SK-N-SH (cell line): Measurements from ENCODE around the gene RBMS3.

Experiments used
- CTCF ChIP-seq: fragments of 200-600 bp; sonication (generic); IDR thresholded peaks from 2 replicates; pipeline ENCODE4 v1.6.1; 2017; ENCODE audit warnings: antibody characterized with exemption, mild to moderate bottlenecking, moderate library complexity
- POLR2AphosphoS5 ChIP-seq: IDR thresholded peaks from 2 replicates; pipeline ENCODE4 v1.6.1; 2012; ENCODE audit warnings: low read depth, low read length

GRCh38 chr3:29695201-29695600, 414.3 kb downstream of the RBMS3 start:
- no peak for TF ChIP-seq CTCF
- TF ChIP-seq POLR2AphosphoS5, result no peak
